Eye (tissue), 1 donor: ENCODE data around the gene EVA1C.
"Not testable (repeated sequence)": the region's sequence is repeated elsewhere in the genome, so short reads cannot be mapped to it uniquely, and the experiment has no call there.

Source experiments
- DNase-seq: peaks from one replicate; pipeline ENCODE4 v3.0.0-alpha.2; 2015

The EVA1C gene

DNA sequence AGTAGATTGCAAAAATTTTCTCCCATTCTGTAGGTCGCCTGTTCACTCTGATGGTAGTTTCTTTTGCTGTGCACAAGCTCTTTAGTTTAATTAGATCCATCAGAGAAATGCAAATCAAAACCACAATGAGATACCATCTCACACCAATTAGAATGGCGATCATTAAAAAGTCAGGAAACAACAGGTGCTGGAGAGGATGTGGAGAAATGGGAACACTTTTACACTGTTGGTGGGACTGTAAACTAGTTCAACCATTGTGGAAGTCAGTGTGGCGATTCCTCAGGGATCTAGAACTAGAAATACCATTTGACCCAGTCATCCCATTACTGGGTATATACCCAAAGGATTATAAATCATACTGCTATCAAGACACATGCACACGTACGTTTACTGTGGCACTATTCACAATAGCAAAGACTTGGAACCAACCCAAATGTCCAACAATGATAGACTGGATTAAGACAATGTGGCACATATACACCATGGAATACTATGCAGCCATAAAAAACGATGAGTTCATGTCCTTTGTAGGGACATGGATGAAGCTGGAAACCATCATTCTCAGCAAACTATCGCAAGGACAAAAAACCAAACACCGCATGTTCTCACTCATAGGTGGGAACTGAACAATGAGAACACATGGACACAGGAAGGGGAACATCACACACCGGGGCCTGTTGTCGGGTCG, 21.8 kb upstream of the EVA1C start:
- DNase-seq = not testable (repeated sequence)

DNA sequence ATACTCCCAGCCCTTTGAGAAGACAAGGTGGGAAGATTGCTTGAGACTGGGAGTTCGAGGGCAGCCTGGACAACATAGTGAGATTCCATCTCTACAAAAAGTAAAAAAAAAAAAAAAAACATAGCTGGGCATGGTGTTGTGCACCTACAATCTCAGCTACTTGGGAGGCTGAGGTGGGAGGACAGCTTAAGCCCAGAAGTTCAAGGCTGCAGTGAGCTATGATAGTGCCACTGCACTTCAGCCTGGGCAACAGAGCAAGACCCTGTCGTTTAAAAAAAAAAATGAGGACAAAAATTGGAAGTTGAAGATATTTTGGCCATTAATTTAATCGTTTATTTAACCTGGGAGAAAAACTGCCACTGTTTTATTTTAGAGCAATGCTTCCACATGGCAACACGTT, 20.8 kb upstream of the EVA1C start:
- DNase-seq = no peak

DNA sequence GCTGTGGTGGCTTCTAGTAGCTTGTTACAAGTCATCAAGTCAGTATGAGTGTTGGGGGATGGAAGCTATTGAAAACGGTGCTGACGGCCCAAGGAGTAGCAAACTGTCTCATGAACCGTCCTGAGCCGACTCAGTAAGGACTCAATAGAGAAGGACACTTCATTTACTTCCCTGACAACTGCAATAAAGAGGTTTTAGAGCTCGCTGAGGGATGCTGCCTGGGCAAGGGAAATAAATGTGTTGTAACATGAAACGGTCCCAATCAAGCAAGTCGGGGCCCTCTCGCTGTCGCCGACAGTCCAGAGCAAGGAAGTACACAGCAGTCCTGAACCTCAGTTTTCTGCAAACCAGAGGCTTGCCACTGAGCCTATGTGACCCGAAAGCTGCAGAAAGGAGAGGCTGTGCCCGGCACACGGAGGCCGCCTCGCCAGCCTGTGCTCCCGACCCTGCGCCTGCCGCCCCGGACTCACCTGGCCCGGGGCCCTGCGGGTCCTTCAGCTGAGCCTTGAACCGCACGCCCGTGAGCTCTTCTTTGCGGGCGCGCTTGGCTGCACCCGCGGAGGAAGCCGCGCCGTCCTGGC, 20.1 kb upstream of the EVA1C start:
- DNase-seq = no peak

DNA sequence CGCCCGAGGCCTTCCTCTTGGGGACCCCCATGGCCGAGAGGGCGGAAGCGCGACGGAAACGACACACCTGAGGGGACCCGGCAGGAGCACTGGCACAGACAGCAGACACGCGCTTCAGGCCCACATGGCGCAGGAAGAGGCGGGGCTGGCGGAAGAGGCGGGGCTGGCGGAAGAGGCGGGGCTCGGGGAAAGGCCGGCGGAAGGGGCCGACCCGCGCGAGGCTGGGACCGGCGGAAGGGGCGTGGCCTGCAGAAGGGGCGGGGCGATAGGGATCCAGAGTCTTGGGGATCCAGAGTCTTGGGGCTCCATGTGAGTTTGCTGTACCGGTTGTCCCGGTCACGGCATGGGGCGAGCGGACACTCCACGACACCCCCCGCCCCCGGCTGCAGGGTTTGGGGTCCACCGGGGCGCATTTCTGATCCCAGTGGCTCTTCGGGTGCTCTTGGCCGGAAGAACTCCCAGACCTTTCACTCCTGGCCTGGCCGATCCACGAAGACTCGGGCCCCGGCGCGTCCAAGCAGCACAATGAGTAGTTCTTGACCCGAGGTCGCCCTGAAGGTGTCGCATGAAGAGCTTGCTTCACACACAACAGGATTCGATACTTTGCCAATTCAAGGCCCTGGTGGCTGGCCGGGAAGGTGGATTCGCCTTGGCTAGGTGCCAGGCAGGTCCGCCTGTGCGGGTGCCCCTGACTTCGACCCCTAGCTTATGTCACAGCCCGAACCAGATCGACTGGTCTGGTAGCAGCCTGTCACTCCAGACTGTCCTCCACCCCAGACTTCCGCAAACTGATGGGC, 19.4 kb upstream of the EVA1C start, which contains the start of gene URB1:
Gene URB1 (minus strand): TSS at position 133 of the 797 bp plus-strand sequence. CDS start 102 bp downstream, at position 31.
- peak; percentile 95 for DNase-seq

DNA sequence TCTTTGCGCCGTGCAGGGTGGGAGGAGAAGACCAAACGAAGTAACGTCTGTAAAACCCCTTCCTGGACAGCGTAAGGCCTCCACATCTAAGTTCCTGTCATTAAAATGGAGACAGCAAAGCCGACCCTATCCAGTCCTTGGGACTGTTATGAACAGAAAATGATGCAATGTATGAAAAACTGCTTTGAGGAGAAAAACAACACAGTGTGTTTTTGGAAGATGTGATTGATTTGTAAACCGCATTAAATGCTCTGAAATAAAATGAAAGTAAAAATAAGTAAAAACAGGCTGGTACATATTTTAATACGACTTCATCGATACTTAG, 18.9 kb upstream of the EVA1C start:
- DNase-seq = no peak

DNA sequence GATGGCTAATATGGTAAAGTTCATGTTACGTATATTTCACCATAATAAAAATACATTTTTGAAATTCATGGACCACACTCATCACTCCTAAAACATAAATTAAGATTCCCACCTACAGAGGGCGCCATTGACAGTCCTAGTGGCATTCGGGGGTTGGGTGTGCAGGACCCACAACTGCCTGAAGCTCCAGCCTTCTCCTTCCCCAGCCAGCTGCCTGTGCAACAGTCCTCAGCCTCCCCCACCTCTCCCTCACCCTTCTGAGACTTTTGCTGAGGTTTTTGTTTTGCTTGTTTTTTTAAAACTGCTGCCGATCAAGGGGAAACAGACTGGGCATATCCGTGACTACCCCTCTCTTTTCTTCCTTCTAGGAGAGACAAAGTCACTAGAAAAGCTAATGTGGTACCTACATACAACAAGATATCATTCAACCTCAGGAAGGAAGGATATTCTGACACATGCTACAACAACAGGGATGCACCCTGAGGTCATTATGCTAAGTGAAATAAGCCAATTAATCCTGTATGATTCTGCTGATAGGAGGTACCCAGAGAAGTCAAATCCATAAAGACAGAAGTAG, 9.2 kb upstream of the EVA1C start:
- peak; percentile 92 for DNase-seq

DNA sequence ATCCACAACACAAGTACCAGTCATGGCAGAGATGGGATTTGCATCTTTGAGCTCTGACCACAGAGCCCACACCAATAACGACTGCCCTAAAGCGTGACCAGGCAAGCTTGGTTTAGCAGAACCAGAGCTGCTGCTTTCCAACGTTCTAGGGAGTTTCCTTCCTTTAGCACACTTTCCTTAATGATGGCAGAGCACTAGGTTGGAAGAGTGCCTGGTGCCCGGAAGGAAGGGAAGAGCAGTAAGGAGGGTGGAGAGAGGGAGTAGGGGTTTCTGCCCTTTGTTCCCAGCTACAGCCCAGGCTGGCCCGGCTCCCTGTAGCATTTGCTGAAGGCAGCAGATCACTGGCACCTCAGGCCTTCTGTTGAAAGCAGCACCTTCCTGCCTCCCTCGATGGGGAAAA, 6.1 kb upstream of the EVA1C start:
- DNase-seq = no peak

DNA sequence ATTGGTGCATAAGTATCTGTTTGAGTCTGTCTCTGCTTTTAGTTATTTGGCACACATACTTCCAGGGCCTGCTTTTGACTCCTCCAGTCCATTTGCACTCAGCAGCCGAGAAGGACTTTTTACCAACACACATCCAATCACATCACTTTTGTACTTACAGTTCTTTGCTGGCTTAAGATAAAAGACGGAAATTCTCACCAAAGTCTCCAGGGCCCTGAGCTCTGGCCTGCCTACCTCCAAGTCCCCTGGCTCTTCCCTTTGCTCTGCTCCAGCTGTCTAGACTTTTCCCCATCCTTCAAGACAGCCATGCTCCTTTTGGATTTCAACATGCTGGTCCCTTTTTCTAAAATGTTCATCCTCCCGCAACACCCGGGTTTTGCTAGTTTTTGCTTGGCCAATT, 2.2 kb upstream of the EVA1C start:
- no peak for DNase-seq

DNA sequence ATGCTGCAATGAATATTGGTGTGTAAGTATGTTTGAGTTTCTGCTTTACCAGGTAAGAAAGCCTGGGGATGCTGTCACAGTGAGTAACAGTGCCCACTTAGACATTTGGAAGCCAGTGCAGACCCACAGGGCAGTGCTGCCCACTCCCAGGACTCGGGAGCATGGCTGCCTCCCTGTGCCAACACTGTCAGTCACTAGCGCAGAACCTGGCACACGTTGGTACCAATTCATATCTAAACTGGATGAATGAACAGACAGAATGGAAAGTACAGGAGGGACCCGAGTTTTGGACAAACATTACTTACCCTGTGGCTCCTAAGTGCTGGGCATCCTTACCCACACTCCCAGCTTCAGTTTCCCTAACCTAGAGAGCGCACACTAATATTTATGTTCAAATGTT, 1.6 kb upstream of the EVA1C start:
- no peak for DNase-seq

DNA sequence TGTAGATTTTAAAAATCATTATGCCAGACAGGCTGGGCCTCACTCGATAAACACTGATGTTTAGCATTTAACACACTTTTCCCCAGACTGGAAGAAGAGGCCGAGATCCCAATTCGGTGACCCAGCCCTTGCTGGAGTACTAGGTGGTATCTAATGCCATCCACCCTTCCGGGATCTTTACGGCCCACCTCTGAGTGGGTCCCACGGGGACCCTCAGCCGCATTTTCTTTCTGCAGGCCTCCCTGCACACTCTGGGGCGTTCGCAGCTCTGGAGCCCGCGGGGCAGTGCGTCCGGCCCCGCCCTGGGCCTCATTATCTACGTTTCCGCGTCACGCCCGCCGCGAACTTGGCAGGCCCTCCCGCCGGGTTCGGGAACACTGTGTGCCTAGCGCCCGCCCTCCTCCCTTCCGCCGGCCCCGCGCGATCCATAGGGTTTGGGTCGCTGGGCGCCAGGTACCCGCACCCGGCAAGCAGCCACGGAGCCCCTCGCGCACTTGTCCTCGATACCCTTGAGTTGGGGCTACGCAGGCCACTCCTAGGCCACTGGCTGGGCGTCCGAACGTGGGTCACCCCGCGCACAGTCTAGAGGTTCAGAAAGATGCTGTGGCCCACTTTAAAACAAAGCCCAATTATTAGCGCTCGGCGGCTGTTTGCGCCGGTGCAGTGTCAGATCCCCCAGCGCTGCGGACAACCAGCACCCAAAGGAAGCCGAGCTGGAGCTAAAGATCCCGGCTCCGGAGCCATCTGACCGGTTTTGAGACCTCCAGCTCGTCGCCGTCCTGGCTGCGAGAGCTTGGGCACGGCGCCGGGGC, 950 bp upstream of the EVA1C start:
- DNase-seq = peak; percentile 64

DNA sequence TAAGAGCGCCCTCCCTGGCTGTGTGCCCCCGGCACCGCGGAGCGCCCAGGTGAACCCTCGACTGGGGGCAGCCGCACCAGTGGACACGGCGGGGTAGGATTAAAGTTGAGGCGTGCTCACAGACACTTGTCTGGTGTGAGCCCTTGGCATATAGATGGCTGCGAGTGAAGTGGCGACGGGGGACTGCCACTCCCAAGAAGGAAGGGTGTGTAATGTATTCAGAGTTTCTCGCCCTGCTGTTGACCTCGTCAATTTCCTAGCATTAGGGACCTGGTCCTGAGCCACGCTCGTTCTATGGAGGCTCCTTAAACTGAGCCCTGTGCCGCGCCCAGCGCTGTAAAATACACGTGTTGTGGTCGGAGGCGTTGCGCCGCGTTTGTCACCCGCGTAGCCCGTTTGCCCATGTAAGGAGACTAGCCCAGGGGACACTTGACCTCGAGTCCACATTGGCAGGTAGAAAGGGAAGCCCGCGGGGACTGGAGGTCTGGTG, 554 bp downstream of the EVA1C start:
- DNase-seq = peak; percentile 63

DNA sequence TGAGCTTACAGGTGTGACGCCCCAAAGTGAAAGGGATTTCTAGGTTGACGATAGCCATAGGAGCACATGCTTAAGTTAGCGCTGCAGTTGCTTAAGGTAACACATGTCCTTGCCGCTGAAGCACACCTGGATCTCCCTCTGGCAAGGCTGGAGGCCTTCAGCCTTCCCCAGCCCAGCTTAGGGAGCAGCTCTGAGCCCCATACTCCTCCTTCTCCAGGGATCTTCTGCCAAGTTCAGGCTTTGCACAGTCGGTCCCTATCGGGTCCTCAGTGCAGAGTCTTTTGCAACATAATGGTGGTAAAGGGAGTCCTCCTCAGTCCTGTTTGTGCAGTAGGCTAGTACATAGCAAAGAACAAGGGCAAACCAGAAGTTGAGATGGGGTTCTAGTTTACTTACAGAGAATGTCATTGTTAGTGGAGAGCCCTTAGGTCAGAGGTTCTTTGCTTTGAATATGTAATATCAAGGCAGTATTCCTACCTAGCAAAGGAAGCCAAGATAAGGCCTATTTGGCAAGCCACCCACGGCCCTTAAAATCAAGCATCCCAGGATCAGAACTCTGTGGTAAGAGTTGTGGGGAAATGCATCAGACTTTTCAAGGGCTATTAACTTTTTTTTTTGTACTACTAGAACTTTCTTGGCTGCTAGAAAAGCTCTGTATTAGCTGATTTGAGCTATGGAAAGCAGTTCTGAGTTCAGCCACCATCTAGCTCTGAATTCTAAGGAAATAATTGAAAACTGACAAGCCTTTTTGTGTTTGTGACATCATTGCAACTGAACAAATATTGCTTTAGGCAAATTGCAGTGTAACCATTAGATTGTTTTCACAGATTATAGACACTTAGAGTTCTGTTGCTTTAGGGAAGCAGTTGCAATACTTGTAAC, 1.4 kb downstream of the EVA1C start:
- peak; percentile 24 for DNase-seq

DNA sequence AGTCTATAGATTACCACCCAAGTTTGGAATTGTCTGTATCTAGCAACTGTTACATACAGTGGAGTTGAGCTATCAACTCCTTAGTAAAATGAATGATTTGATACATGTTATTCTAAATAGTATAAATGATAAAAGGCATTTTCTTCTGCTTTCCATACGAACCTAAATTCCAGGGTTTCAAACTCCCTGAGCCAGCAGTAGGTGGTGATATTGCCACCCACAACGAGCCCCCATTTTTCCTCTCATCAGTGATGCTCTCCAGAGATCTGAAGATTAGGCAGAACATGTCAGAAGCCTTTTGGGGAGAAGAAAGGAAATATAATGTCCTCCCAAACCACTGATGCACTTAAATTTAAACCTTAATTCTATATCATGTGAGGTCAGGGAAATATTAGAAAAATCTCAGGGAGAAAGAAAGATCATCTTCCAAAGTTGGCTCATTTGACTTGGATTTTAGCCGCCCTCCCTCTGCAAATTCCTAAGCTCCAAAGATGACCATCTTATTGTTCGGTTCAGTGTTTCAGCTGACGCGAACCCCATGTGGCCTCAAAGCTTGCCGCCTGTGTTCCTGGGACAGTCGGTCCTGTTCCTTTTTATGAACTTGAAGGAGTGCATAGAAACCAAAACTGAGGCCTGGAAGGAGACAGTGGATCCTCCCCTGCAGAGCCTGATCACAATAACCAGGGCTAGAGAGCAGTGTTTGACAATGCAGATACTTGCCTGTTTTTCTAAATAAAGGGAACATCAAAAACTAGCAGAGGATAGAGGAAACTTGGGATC, 2.3 kb downstream of the EVA1C start:
- DNase-seq = peak; percentile 30

DNA sequence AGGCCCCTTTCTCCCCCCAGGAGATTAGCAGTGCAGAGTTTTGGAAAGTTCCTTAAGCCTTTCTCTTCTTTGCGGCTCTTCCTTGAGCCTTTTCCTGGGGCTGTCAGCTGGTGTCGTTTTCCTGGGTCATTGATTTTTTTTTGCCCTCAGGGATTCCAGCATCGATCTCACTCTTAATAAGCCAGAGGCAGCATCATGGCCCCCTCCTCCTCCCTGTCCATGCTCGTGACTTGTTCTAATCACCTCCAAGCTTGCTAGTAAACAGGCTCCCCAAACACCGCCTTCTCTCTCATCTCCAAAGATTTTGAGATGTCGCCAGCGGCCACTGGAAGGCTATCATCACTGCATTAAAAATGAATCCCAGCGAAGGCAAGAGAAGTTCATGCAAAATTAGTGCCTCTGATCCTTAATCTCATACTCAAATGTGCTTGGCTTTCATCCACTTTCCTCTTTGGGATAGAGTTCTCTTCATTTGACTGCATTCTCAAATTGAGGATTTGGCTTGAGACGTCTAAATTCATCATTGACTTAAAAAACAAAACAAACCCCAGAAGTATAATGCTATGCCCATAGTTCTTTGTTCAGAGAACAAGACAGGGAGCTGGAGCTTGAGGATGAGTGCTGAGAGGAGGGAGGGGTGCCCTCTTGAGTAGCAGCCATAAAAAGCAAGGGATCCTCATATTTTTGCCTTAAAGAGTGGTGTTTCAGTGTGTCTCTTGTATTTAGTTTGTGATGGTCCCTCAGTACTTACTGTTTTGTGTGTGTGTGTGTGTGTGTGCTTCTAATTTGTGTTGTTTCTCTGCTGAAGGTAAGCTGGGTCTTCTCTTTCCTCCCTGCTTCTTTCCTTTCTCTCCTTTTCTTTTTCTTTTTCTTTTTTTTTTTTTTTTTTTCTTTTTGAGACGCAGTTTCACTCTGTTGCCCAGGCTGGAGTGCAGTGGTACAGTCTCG, 3.2 kb downstream of the EVA1C start:
- peak; percentile 87 for DNase-seq

DNA sequence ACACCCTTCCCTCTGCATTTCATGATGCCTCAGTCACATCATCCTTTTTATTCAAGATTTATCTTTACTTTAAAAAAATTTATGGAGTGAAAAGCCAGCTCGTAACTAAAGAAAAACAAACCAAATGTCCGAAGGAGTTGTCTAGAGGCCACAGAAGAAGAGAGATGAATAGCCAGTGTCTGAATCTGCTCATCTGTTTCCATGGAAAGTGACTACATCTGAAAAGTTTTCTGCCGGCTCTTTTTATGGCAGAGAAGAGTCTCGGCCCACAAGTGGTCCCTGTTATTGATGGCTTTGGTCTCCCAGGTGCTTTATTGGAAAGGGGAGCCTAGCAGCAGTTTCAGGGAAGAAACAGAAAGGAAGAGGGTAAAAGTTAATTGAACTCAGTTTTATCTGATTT, 5.6 kb downstream of the EVA1C start:
- DNase-seq = no peak

DNA sequence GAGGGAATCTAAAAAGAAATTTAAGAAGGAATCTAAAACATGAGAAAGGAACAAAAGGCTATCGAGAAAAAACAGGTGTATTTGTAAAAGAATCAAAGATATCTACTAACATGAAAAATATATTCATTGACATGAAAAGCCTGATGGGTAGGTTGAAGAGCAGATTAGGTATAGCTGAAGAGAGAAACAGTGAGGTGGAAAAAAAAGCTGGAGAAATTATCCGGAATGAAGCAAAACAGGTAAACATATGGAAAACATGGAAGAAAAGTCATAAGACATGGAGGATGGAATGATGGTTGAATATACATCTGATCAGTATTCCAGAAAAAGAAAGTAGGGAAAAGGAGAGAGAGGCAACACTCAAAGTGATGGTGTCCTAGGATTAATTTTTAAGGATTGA, 9.6 kb downstream of the EVA1C start:
- DNase-seq = no peak

DNA sequence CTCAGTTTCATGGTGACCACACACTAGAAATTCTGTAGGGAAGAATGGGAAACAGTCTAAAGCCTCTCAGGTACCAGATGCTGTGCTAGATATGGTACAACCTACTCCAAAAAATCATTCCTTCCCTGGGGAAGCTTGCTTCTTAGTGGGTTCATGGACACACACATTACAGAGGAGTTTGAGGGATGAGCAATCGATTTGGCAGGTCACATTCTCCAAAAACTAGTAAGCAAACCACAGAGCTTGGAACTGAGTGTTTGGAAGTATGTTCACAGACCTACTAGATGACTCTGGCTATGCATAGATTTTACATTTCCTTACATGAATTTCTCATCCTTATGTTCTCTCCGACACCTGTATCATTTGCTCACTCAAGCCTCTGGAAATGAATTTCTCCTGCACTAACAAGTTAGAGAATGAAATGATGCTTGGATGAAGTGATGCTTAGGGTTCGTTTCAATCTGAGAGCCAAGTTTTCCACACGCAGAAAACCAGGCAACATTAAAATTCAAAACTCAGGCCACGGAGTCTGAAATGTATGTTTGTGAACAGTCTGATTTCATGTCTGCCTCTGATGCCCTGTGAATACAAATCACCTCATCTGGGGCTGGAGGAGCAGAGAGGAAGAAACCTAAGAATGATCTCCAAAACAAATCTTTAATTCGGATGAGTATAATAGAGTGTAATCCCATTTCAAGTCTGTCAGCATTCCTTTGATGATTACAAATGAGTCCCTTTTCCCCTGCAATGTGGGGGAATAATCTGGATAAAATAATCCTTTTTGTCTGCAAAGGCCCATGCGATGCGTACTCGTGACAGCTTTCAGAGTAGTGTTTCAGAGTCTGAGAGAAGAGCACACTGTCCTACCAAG, 11.0 kb downstream of the EVA1C start:
- DNase-seq = no peak

DNA sequence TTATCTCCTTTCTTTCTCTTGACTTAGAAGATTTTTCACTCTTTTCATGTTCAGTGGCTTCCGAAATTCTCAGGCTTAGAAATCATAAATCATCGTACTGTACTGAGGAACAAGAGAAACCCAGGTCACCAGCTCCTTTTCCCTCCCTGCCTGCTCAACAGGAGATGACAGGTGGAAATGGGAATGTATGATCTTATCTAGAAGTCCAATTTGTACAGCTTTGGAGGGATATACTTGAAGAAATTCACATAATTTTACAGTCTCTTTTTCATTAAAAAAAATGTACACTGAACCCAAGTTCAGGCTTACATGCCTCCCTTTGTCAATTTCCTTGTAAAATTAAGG, 11.7 kb downstream of the EVA1C start:
- DNase-seq = no peak

DNA sequence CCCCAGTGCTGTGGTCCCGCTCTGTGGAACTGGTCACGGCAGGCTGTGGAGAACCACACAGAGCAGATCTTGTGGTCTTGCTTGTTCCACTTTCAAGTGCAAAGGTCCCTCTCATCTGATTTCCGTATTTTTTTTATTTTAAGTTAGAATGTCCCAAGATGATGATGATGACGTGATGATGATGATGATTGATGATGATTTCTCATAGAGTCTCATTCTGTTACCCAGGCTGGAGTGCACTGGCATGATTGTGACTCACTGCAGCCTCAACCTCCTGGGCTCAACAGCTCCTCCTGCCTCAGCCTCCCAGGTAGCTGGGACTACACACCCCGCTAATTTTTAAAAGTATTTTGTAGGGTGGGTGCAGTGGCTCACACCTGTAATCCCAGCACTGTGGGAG, 12.2 kb downstream of the EVA1C start:
- DNase-seq = no peak
